K562 (cell line): ENCODE results near the gene RAP1GDS1. TPM values are rescaled to one million over a fixed set of nuclear protein-coding genes. Genes with fewer than 3 reads are reported as not detected.

ENCODE experiments used
- ATAC-seq: fragments of 200-7000 bp; cut with Tn5 transposase; 3 replicates; pipeline ENCODE4 v1.9.1; 2020; ENCODE audit warnings: moderate library complexity
- BruUV-seq: library from RNA; stranded (reverse); fragments of 400-500 nt; replicated peaks from 2 replicates; lab custom pipeline; 2021; lab: Mats Ljungman, UMichigan
- CTCF ChIA-PET: fragments of 300-600 bp; formaldehyde crosslinking; extraction: SDS; loops from one replicate; lab custom pipeline; 2021; ENCODE audit warnings: low intra/inter-chr PET ratio; lab: Yijun Ruan, JAX
- POLR2A ChIA-PET: fragments of 300-600, 350-650 bp; sonication (Branson Sonifier 250); formaldehyde crosslinking; extraction: SDS; loops from one replicate; lab custom pipeline; 2021; ENCODE audit warnings: antibody characterized with exemption, inconsistent platforms; lab: Yijun Ruan, JAX
- DNase-seq, 4 experiments: peaks; one replicate each; pipeline versions ENCODE4 v3.0.0 to v3.0.0-alpha.2; 2011 to 2018; ENCODE audit warnings: low spot score in 3 of 4, mixed read lengths in 3 of 4; ENCODE audit errors: extremely low read depth in 1 of 4
- FAIRE-seq: peaks from 2 replicates; lab custom pipeline; 2011; peaks lifted over from hg19 to GRCh38; lab: Jason Lieb, UNC
- H2AFZ ChIP-seq: 2 replicates; pipeline ENCODE4 v1.6.0; 2011; ENCODE audit warnings: low read depth, low read length, control low read depth, inconsistent platforms
- H3K27ac ChIP-seq: fragments of 200-600 bp; 3 replicates; pipeline ENCODE4 v1.8.0; 2011; ENCODE audit warnings: low read depth, mild to moderate bottlenecking, control low read depth, inconsistent platforms, low read length, moderate library complexity, mixed read lengths; ENCODE audit errors: extremely low read depth
- H3K27me3 ChIP-seq, 2 experiments: fragments of 300-600 bp in 1 of 2; 2 replicates in 1 of 2; 3 replicates in 1 of 2; pipeline versions ENCODE4 v1.6.0 to v1.8.0; 2011; ENCODE audit warnings: inconsistent platforms in 2 of 2, low read length in 2 of 2, mild to moderate bottlenecking in 1 of 2, mixed read lengths in 1 of 2, moderate library complexity in 1 of 2; ENCODE audit not compliant: control insufficient read depth in 2 of 2, insufficient read depth in 2 of 2
- H3K36me3 ChIP-seq: fragments of 300-600 bp; 3 replicates; pipeline ENCODE4 v1.8.0; 2011; ENCODE audit warnings: mild to moderate bottlenecking, low read length, inconsistent platforms; ENCODE audit not compliant: control insufficient read depth, insufficient read depth
- H3K4me1 ChIP-seq, 2 experiments: fragments of 200-600 bp in 1 of 2; replicated peaks in 1 of 2; 2 replicates in 1 of 2; 3 replicates in 1 of 2; pipeline versions ENCODE4 v1.5.1 to v1.8.0; 2011; ENCODE audit warnings: inconsistent platforms in 2 of 2, low read length in 2 of 2, mild to moderate bottlenecking in 1 of 2, mixed read lengths in 1 of 2, moderate library complexity in 1 of 2; ENCODE audit not compliant: control insufficient read depth in 2 of 2, insufficient read depth in 2 of 2
- H3K4me2 ChIP-seq: 2 replicates; pipeline ENCODE4 v1.6.1; 2011; ENCODE audit warnings: low read length, control low read depth, inconsistent platforms, mixed read lengths; ENCODE audit not compliant: insufficient read depth
- H3K4me3 ChIP-seq: fragments of 200-600 bp; sonication (generic), shearing (Covaris generic); 2 replicates; pipeline ENCODE4 v1.5.1; 2016; ENCODE audit warnings: control low read depth, inconsistent platforms
- H3K79me2 ChIP-seq: fragments of 200-600 bp; 3 replicates; pipeline ENCODE4 v1.8.0; 2011; ENCODE audit warnings: low read length, inconsistent platforms; ENCODE audit not compliant: control insufficient read depth, insufficient read depth
- H3K9ac ChIP-seq, 2 experiments: 2 replicates each; pipeline versions ENCODE4 v1.6.0 to v1.6.1; 2011; ENCODE audit warnings: low read depth in 2 of 2, low read length in 2 of 2, control low read depth in 1 of 2, inconsistent platforms in 1 of 2, mild to moderate bottlenecking in 1 of 2, mixed read lengths in 1 of 2; ENCODE audit not compliant: insufficient read depth in 1 of 2
- H3K9me1 ChIP-seq: one replicate; pipeline ENCODE4 v1.6.0; 2011; ENCODE audit warnings: inconsistent platforms, mild to moderate bottlenecking, low read length, moderate library complexity; ENCODE audit not compliant: control insufficient read depth, insufficient read depth
- H3K9me3 ChIP-seq: replicated peaks from 2 replicates; pipeline ENCODE4 v1.5.1; 2011; ENCODE audit warnings: low read depth, low read length, inconsistent platforms; ENCODE audit not compliant: control insufficient read depth, insufficient read depth
- H4K20me1 ChIP-seq: replicated peaks from 2 replicates; pipeline ENCODE4 v1.6.1; 2011; ENCODE audit warnings: low read length, inconsistent platforms, mixed read lengths; ENCODE audit not compliant: control insufficient read depth, insufficient read depth
- BHLHE40 ChIP-seq: IDR thresholded peaks from 2 replicates; pipeline ENCODE4 v1.6.1; 2011; ENCODE audit warnings: low read length, improper control_type of control experiment
- CHCHD3 ChIP-seq: fragments of 250-450 bp; sonication (Bioruptor Pico); IDR thresholded peaks from 2 replicates; pipeline ENCODE4 v2.1.2; 2022; ENCODE audit warnings: mild to moderate bottlenecking
- EZH2 ChIP-seq: IDR thresholded peaks from 2 replicates; pipeline ENCODE4 v1.6.1; 2012; ENCODE audit warnings: low read depth, mild to moderate bottlenecking, inconsistent platforms, low read length, borderline replicate concordance
- FOXA3 ChIP-seq, 2 experiments: fragments of 450-650 bp in 1 of 2; sonication (generic) in 1 of 2; formaldehyde crosslinking; IDR thresholded peaks in 1 of 2; conservative IDR thresholded peaks in 1 of 2; 2 replicates each; pipeline versions ENCODE4 v1.4.0 to v1.8.0; 2020 to 2022; ENCODE audit warnings: mild to moderate bottlenecking in 2 of 2, missing genetic modification reagents in 1 of 2
- HIVEP1 ChIP-seq: fragments of 250-450 bp; sonication (Bioruptor Pico); IDR thresholded peaks from 2 replicates; pipeline ENCODE4 v1.4.0; 2020; ENCODE audit warnings: mild to moderate bottlenecking
- HNRNPK ChIP-seq: fragments of 200-400 bp; formaldehyde crosslinking; IDR thresholded peaks from one replicate; pipeline ENCODE4 v1.6.1; 2018; ENCODE audit warnings: mild to moderate bottlenecking, low read depth, low read length; ENCODE audit not compliant: poor library complexity, severe bottlenecking
- MAX ChIP-seq: sonication (generic); formaldehyde crosslinking; IDR thresholded peaks from 2 replicates; pipeline ENCODE4 v1.9.0; 2022; ENCODE audit warnings: mild to moderate bottlenecking, missing genetic modification reagents
- MTF1 ChIP-seq: fragments of 250-450 bp; sonication (Bioruptor Pico); IDR thresholded peaks from 2 replicates; pipeline ENCODE4 v1.9.0; 2021; ENCODE audit warnings: moderate library complexity, mild to moderate bottlenecking, inconsistent platforms, borderline replicate concordance
- NCOA1 ChIP-seq: fragments of 450-650 bp; IDR thresholded peaks from 2 replicates; pipeline ENCODE4 v1.6.1; 2016; ENCODE audit warnings: low read depth
- NCOA2 ChIP-seq, 2 experiments: fragments of 450-650 bp; IDR thresholded peaks; 2 replicates each; pipeline ENCODE4 v1.6.1; 2018; ENCODE audit warnings: mild to moderate bottlenecking in 2 of 2, moderate library complexity in 1 of 2; ENCODE audit not compliant: partially characterized antibody in 2 of 2
- POLR2G ChIP-seq: fragments of 200-400 bp; formaldehyde crosslinking; IDR thresholded peaks from 2 replicates; pipeline ENCODE4 v1.6.1; 2017; ENCODE audit warnings: low read depth, mild to moderate bottlenecking, antibody characterized with exemption, low read length, moderate library complexity
- PREB ChIP-seq: sonication (generic); formaldehyde crosslinking; IDR thresholded peaks from 2 replicates; pipeline ENCODE4 v1.8.1; 2023; ENCODE audit warnings: mild to moderate bottlenecking, missing genetic modification reagents
- SAFB ChIP-seq: fragments of 200-400 bp; formaldehyde crosslinking; IDR thresholded peaks from 2 replicates; pipeline ENCODE4 v1.6.1; 2017; ENCODE audit warnings: low read depth, low read length, borderline replicate concordance
- SMARCC2 ChIP-seq: fragments of 450-650 bp; IDR thresholded peaks from 2 replicates; pipeline ENCODE4 v1.6.1; 2017; ENCODE audit warnings: antibody characterized with exemption, moderate library complexity, mild to moderate bottlenecking, low read depth
- ZNF217 ChIP-seq: sonication (generic); formaldehyde crosslinking; IDR thresholded peaks from 2 replicates; pipeline ENCODE4 v1.8.0; 2022; ENCODE audit warnings: mild to moderate bottlenecking, missing genetic modification reagents
- ZNF232 ChIP-seq: sonication (generic); formaldehyde crosslinking; IDR thresholded peaks from 2 replicates; pipeline ENCODE4 v1.8.0; 2022; ENCODE audit warnings: mild to moderate bottlenecking, missing genetic modification reagents
- ZNF408 ChIP-seq: fragments of 250-450 bp; sonication (Bioruptor Pico); IDR thresholded peaks from 2 replicates; pipeline ENCODE4 v1.4.0; 2020; ENCODE audit warnings: low read depth, mild to moderate bottlenecking, moderate library complexity
- WGBS: fragments of 100-300 bp; shearing (Covaris generic); methylation state at CpG from one replicate; pipeline ENCODE4 v1.1.6; 2016; ENCODE audit warnings: low coverage, mixed read lengths; ENCODE audit not compliant: insufficient coverage; ENCODE audit errors: missing lambda C conversion rate; 5-methylcytosine and 5-hydroxymethylcytosine counted together
- in situ Hi-C: fragments of 300-500 bp; cut with MboI; formaldehyde crosslinking; loops from 4 replicates; pipeline ENCODE4 v1.15.0; 2018; ENCODE audit warnings: inconsistent platforms, mixed read lengths
- intact Hi-C: fragments of 100-400 bp; cut with micrococcal nuclease; formaldehyde crosslinking; loops from 2 replicates; pipeline ENCODE4 v1.14.2; 2022
- polyA plus RNA-seq, 8 experiments: library from polyadenylated mRNA; depleted of rRNA in 4 of 8; stranded (reverse) in 5 of 8; unstranded in 3 of 8; fragments of >200 nt; fragmentation: Nextera tagmentation in 2 of 8; fragmentation: Illumina TruSeq in 1 of 8; extraction: Ambion mirVana in 2 of 8; extraction: Trizol in 1 of 8; gene quantifications; 2 replicates each; pipeline versions ENCODE4 v1.2.1 to v1.2.3, GENCODE V29; 2011 to 2014; ENCODE audit warnings: inconsistent platforms in 1 of 8, missing spikeins in 1 of 8
- total RNA-seq, 7 experiments: library from RNA; depleted of rRNA in 6 of 7; stranded (reverse); fragments of >200 nt in 6 of 7; fragmentation: Illumina TruSeq in 2 of 7; extraction: Trizol in 2 of 7; gene quantifications; 2 replicates each; pipeline versions ENCODE4 v1.2.1 to v1.2.3, GENCODE V29; 2011 to 2021; ENCODE audit warnings: low replicate concordance in 1 of 7

RAP1GDS1 gene
- total and polyA plus RNA-seq, 9 of the 15 experiments (the other 6 are each of a cell fraction or from before 2014, with no cell fraction given), result 27.2 to 55.6 (median 31.5) TPM

GRCh38 chr4:98314791-98315565 is 53.8 kb downstream of the RAP1GDS1 start:
- WGBS, result 81% methylated on average over 3 of the region's 3 CpGs
- intact Hi-C loops, result no loop called here

GRCh38 chr4:98318521-98318920 is 57.3 kb downstream of the RAP1GDS1 start:
- FAIRE-seq (no peak), DNase-seq (no peak), ATAC-seq (no peak)
- no peaks in the 10 kb centered on the region for H3K9me1 ChIP-seq
- H3K27me3 ChIP-seq, result no peaks in the 10 kb centered on the region
- H3K36me3 ChIP-seq, result no peaks in the 10 kb centered on the region
- H3K4me2 ChIP-seq, result no peak overlapping the region
- H3K27ac ChIP-seq, result no peak overlapping the region
- POLR2A ChIA-PET, result no interaction called here
- H2AFZ ChIP-seq, result no peak overlapping the region
- H3K9me3 ChIP-seq, result no peaks in the 10 kb centered on the region; the same call in 1 of the 2 replicates
- no peak overlapping the region for H3K9ac ChIP-seq
- H3K4me1 ChIP-seq, result no peaks in the 10 kb centered on the region
- CTCF ChIA-PET, result no interaction called here
- no peaks in the 10 kb centered on the region for H3K79me2 ChIP-seq
- no peaks in the 10 kb centered on the region for H4K20me1 ChIP-seq
- intact Hi-C loops, result no loop called here
- no TSS peak for BruUV-seq
- in situ Hi-C loops, result no loop called here
- no peak overlapping the region for H3K4me3 ChIP-seq
- WGBS, result 74% methylated on average over 2 of the region's 2 CpGs
- TF ChIP-seq PREB (CRISPR knock-in tag) (no peak), NCOA1 (no peak), ZNF232 (CRISPR knock-in tag) (no peak), POLR2G (no peak), MTF1 (CRISPR knock-in tag) (no peak), FOXA3 (CRISPR knock-in tag; conservative IDR thresholded peaks at IDR 0.05 in 1 of 2, IDR thresholded peaks at IDR 0.05 in 1 of 2) (no peak), MAX (CRISPR knock-in tag) (no peak), ZNF217 (CRISPR knock-in tag) (no peak), SAFB (no peak), NCOA2 (IDR thresholded peaks at IDR 0.05; ENCODE audit: partially characterized antibody in 2 of 2) (no peak), ZNF408 (CRISPR knock-in tag) (no peak), CHCHD3 (CRISPR knock-in tag) (no peak)

More at GRCh38 chr4:98314791-98315565, 53.8 kb downstream of the RAP1GDS1 start:
- H3K4me2 ChIP-seq, result no peak overlapping the region
- H3K9me1 ChIP-seq, result no peaks in the 10 kb centered on the region
- no TSS peak for BruUV-seq
- H4K20me1 ChIP-seq, result no peaks in the 10 kb centered on the region
- no peak for ATAC-seq
- H3K9me3 ChIP-seq, result no peaks in the 10 kb centered on the region; the same call in 1 of the 2 replicates
- no peak for DNase-seq
- no peaks in the 10 kb centered on the region for H3K27me3 ChIP-seq
- no peak for TF ChIP-seq EZH2
- TF ChIP-seq SMARCC2, result no peak
- no peak for TF ChIP-seq HIVEP1 (CRISPR knock-in tag)
- TF ChIP-seq HNRNPK, result no peak
- no peak for TF ChIP-seq BHLHE40
- peaks cover 1% of the 10 kb centered on the region; the same call in 1 of the 3 replicates for H3K79me2 ChIP-seq
- no peaks in the 10 kb centered on the region; a peak in 1 of 5 replicates for H3K4me1 ChIP-seq
- CTCF ChIA-PET, result no interaction called here
- POLR2A ChIA-PET, result no interaction called here
- in situ Hi-C loops, result no loop called here
- H3K9ac ChIP-seq, result no peak overlapping the region
- H3K4me3 ChIP-seq, result no peak overlapping the region
- FAIRE-seq, result no peak
- no peaks in the 10 kb centered on the region for H3K36me3 ChIP-seq
- no peak overlapping the region for H2AFZ ChIP-seq
- H3K27ac ChIP-seq, result no peak overlapping the region
